Choroid plexus epithelial cell (primary cell): ENCODE measurements around the gene CYB561D2.
A peak's percentile ranks its signal among the peaks of the same experiment; 100 is the strongest.

Experiments
- DNase-seq: peaks from one replicate; pipeline ENCODE4 v3.0.0-alpha.2; 2010; ENCODE audit warnings: low read depth
- H3K4me3 ChIP-seq: 2 replicates; pipeline ENCODE4 v1.5.1; 2011; ENCODE audit warnings: low read depth, mild to moderate bottlenecking, control low read depth, low read length, moderate library complexity
- TF ChIP-seq, protein P1 (sequence below): conservative IDR thresholded peaks from 2 replicates; pipeline ENCODE4 v1.5.1; 2011; ENCODE audit warnings: low read depth, mild to moderate bottlenecking, control low read depth, inconsistent platforms, low read length, moderate library complexity

The CYB561D2 gene

DNA sequence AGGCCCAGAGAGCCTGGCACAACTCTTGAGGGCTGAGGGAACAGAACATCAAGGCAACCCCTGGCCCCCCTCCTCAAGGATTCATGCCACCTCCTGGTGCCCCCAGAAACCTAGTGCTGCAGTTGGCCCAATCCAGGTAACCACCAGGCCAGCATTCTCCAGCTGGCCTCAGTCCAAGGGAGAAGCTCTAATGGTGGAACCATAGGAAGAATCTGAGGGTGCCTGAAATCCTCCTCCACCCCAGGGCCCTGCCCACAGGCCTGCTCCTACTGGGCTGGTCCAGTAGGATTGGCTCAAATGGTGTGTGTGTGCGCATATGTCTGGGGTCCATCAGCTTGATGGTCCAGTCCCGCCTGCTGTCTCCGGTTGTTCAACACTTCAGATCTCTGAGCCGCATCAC lies 35.8 kb upstream of the CYB561D2 start:
- no peak overlapping the region for H3K4me3 ChIP-seq
- TF ChIP-seq, protein P1, sequence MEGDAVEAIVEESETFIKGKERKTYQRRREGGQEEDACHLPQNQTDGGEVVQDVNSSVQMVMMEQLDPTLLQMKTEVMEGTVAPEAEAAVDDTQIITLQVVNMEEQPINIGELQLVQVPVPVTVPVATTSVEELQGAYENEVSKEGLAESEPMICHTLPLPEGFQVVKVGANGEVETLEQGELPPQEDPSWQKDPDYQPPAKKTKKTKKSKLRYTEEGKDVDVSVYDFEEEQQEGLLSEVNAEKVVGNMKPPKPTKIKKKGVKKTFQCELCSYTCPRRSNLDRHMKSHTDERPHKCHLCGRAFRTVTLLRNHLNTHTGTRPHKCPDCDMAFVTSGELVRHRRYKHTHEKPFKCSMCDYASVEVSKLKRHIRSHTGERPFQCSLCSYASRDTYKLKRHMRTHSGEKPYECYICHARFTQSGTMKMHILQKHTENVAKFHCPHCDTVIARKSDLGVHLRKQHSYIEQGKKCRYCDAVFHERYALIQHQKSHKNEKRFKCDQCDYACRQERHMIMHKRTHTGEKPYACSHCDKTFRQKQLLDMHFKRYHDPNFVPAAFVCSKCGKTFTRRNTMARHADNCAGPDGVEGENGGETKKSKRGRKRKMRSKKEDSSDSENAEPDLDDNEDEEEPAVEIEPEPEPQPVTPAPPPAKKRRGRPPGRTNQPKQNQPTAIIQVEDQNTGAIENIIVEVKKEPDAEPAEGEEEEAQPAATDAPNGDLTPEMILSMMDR: no peak
- no peak for DNase-seq

DNA sequence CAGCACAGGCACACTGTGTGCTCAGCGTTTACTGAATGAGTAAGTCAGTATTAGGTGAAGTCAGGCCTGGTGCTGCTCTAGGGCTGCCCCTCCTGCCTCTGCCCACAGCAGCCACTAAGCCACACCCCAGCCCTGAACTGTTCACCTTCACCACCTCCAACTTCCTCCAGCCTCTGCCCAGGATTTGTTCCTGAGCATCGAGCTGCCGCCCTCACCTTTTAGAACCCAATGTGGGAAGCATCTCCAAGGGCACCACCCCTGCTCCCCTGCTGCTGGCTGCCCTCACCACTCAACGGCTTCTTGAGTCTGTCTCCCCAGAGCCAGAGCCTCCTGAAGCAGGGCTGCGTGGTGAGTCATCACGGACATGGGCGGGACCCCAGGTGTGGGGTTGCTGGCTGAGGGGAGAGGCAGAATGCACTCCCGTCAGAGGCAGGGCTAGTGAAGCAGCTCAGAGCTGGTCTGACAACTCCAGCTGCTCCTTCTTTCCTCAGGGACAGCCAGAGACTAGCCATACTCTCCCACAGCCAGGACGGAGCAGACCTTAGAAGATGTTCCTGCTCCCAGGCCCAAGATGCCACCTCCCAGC lies 33.9 kb upstream of the CYB561D2 start:
- H3K4me3 ChIP-seq: no peak overlapping the region
- TF ChIP-seq, protein P1: no peak
- DNase-seq: peak; percentile 51

DNA sequence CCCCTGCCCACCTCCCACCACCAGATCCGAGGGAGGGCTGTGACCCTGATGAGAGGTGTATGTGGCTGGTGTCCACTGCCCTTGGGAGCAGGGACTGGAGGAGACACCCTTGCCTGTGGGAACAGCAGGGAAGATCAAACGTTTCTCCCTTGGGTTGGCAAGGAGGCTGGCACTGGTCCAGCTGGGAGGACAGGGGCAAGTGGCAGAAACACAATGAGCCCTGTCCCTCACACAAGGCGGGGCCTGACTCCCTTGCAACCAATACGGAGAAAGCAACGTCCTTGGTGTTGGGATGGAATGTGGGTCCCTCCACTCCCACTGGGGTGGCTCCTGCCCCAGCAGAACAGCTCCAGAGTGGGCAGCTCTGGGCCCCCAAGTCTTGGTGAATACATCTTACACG lies 33.4 kb upstream of the CYB561D2 start:
- DNase-seq: no peak
- H3K4me3 ChIP-seq: no peak overlapping the region
- TF ChIP-seq, protein P1: no peak

DNA sequence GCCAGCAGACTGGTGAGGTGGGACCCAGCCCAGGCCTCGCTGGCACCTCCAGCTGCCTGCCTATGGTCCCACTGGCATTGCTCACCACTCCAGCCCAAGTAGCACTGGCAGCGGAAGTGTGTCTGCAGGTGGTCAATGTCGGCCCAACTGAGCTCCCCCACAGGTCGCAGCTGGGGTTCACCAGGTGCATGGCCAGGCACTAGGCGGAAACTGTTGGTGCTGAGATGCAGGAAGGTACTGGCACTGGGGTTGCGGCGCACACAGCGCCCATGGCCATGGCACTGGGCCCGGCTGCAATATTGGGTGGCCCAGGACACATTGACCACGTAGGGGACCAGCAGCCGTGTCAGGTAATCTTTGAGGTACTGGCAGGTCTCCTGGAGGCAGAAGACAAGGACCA lies 32.5 kb upstream of the CYB561D2 start:
- TF ChIP-seq, protein P1: no peak
- H3K4me3 ChIP-seq: no peak overlapping the region
- no peak for DNase-seq

DNA sequence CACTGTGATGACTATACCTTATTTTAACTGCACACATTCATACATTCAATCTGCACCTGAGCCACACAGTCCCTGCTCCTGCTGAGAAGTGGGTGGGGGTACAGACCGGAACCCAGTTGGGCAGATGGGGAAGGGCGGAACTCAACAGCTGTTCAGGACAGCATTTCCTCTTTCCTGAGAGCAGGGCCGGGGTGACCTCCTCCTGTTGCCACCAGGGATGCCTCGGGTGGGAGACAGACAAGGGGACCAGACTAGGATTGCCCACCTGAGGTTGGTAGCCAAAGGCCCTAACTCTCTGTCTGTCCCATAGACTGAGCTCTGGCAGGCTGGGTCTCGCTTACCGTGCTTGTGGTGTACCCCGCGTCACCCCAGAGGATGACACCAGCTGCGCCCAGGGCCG lies 32.0 kb upstream of the CYB561D2 start:
- H3K4me3 ChIP-seq: no peak overlapping the region
- no peak for DNase-seq
- TF ChIP-seq, protein P1: no peak

DNA sequence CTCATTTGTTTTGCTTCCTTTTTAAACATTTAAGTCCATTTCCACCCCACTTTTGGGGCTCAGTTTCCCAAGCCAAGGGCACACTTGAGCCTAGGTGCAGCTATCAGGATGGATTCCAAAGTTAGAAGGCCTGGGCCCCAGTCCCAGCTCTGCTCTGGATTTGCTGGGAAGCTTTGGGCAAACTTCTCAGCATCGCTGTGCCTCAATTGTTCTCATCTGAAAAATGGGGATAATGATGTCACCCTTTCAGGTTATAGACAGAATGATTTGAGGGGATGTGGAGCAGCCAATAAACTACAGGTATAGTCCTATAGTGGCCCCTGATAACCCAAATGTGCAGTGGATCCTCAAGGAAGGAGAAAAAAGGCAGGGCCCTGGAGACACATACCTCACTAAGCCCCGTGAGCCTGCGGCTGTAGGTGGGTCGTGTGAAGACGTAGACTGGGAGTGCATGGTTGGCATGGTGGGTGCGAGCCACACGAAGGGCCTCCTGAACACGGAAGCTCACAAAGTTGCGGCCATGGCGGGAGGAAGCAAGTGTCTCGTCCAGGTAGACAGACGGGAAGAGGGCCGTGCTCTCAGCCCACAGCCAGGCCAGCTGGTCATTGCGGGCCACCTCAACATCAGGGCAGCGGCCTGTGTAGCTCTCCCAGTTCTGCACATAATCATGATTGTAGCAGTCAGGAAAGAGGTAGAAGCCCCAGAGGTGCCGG lies 31.3 kb upstream of the CYB561D2 start:
- TF ChIP-seq, protein P1: no peak
- no peak for DNase-seq
- no peak overlapping the region for H3K4me3 ChIP-seq

DNA sequence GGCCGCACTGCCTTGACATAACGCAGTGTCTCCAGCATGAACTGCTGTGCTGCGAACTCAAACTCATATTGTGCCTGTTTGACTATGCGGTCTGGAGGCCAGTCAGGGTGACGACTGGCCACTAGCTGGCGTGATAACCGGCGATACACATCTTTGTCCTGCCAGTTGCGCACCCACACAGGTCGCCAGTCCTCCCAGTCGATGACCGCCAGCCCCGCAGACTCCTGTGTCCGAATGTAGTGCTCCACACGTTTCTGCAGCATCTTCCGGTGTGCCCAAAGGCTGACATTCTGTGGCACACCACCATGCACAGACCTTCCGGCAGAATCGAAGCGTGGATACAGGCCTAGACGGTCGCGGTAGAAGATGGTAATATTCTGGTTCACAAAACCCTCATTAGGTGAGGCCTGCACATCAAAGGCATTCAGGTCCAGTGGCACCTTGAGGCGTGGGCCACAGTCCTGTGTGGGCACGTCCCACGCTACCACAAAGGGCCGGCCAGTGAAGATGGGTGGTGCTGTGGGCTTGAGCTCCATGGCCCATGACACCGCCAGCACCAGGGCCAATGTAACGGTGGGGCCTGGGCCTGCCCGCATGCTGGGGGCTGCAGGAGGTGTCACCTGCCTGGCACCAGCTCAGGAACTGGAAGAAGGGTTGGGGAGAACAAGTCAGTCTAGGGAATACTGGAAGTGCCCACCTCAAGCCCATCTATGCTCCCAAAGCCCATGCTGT lies 30.6 kb upstream of the CYB561D2 start:
- DNase-seq: no peak

More for the DNA sequence above, 30.6 kb upstream of the CYB561D2 start:
- H3K4me3 ChIP-seq: peak overlapping the region; percentile 76
- TF ChIP-seq, protein P1: no peak
